Measurements from ENCODE around the gene JAZF1.

GRCh38 chr7:28001896-28002295 lies 178.7 kb downstream of the JAZF1 start:
- no peak for TF ChIP-seq EZH2 (IDR thresholded peaks at IDR 0.05; ENCODE audit: borderline replicate concordance)
- no peak for TF ChIP-seq EZH2phosphoT487 (IDR thresholded peaks at IDR 0.05; ENCODE audit: low read depth, severe bottlenecking, unreplicated experiment)

Data from hepatocyte (in vitro differentiated cells).